K562 (cell line): ENCODE measurements around the gene FGD6. TPM values are rescaled to one million over a fixed set of nuclear protein-coding genes. Genes with fewer than 3 reads are reported as not detected.

ENCODE experiments used
- HDAC3 ChIP-seq: fragments of 450-650 bp; IDR thresholded peaks from 2 replicates; pipeline ENCODE4 v1.6.1; 2018; ENCODE audit warnings: borderline replicate concordance, mild to moderate bottlenecking, moderate library complexity; ENCODE audit not compliant: partially characterized antibody
- HDAC6 ChIP-seq: IDR thresholded peaks from 2 replicates; pipeline ENCODE4 v1.6.1; 2012; ENCODE audit warnings: low read depth, mild to moderate bottlenecking, control low read depth, inconsistent platforms, low read length, moderate library complexity
- HEY1 ChIP-seq: fragments of 250-450 bp; sonication (Bioruptor Pico); IDR thresholded peaks from 2 replicates; pipeline ENCODE4 v1.5.0; 2020; ENCODE audit warnings: mild to moderate bottlenecking, moderate library complexity, borderline replicate concordance
- KAT8 ChIP-seq: fragments of 450-650 bp; IDR thresholded peaks from 2 replicates; pipeline ENCODE4 v1.6.1; 2016; ENCODE audit warnings: low read depth, mild to moderate bottlenecking
- MCM7 ChIP-seq, 2 experiments: fragments of 450-650 bp; IDR thresholded peaks; 2 replicates each; pipeline ENCODE4 v1.6.1; 2016 to 2018
- SETDB1 ChIP-seq: IDR thresholded peaks from one replicate; pipeline ENCODE4 v1.6.1; 2012; ENCODE audit warnings: low read length, control low read depth, inconsistent platforms
- YY1 ChIP-seq, 3 experiments: IDR thresholded peaks; 2 replicates each; pipeline ENCODE4 v1.6.1; 2011; ENCODE audit warnings: low read length in 2 of 3, mild to moderate bottlenecking in 2 of 3, moderate library complexity in 2 of 3, borderline replicate concordance in 1 of 3, control low read depth in 1 of 3, low read depth in 1 of 3; ENCODE audit not compliant: insufficient read depth in 3 of 3, insufficient replicate concordance in 2 of 3, control insufficient read depth in 1 of 3, insufficient read length in 1 of 3; ENCODE audit errors: extremely low read depth in 1 of 3
- ZNF592 ChIP-seq: fragments of 450-650 bp; IDR thresholded peaks from 2 replicates; pipeline ENCODE4 v1.6.1; 2017; ENCODE audit warnings: antibody characterized with exemption, mild to moderate bottlenecking
- ZNF609 ChIP-seq: sonication (generic); formaldehyde crosslinking; IDR thresholded peaks from 2 replicates; pipeline ENCODE4 v1.8.1; 2023; ENCODE audit warnings: missing genetic modification reagents, mild to moderate bottlenecking, borderline replicate concordance
- ZSCAN29 ChIP-seq: fragments of 450-650 bp; IDR thresholded peaks from 2 replicates; pipeline ENCODE4 v1.6.1; 2017
- polyA plus RNA-seq, 8 experiments: library from polyadenylated mRNA; depleted of rRNA in 4 of 8; stranded (reverse) in 5 of 8; unstranded in 3 of 8; fragments of >200 nt; fragmentation: Nextera tagmentation in 2 of 8; fragmentation: Illumina TruSeq in 1 of 8; extraction: Ambion mirVana in 2 of 8; extraction: Trizol in 1 of 8; gene quantifications; 2 replicates each; pipeline versions ENCODE4 v1.2.1 to v1.2.3, GENCODE V29; 2011 to 2014; ENCODE audit warnings: inconsistent platforms in 1 of 8, missing spikeins in 1 of 8
- total RNA-seq, 7 experiments: library from RNA; depleted of rRNA in 6 of 7; stranded (reverse); fragments of >200 nt in 6 of 7; fragmentation: Illumina TruSeq in 2 of 7; extraction: Trizol in 2 of 7; gene quantifications; 2 replicates each; pipeline versions ENCODE4 v1.2.1 to v1.2.3, GENCODE V29; 2011 to 2021; ENCODE audit warnings: low replicate concordance in 1 of 7
- TF ChIP-seq, protein P1 (sequence below): sonication (generic); formaldehyde crosslinking; IDR thresholded peaks from 2 replicates; pipeline ENCODE4 v1.8.0; 2023; ENCODE audit warnings: missing genetic modification reagents, mild to moderate bottlenecking, borderline replicate concordance

The FGD6 gene
- total and polyA plus RNA-seq, 9 of the 15 experiments (the other 6 are each of a cell fraction or from before 2014, with no cell fraction given): 1.5 to 11.1 (median 5.8) TPM

- peak; percentile 78; the same call in 1 of the 2 replicates for TF ChIP-seq ZNF609
- no peak for TF ChIP-seq KAT8
- TF ChIP-seq SETDB1: no peak
- TF ChIP-seq ZSCAN29: no peak
- TF ChIP-seq HDAC3: no peak
- peak in 1 of 3 experiments; percentile 20 for TF ChIP-seq YY1 (IDR thresholded peaks at IDR 0.05; ENCODE audit: borderline replicate concordance in 1 of 3, control insufficient read depth in 1 of 3, extremely low read depth in 1 of 3, insufficient read depth in 3 of 3, insufficient read length in 1 of 3, insufficient replicate concordance in 2 of 3, low read depth in 1 of 3, low read length in 2 of 3)
- no peak for TF ChIP-seq MCM7 (IDR thresholded peaks at IDR 0.05)
- TF ChIP-seq HEY1 (CRISPR knock-in tag): no peak
- no peak for TF ChIP-seq ZNF592
- peak; percentile 82; the same call in 1 of the 2 replicates for TF ChIP-seq HDAC6
- TF ChIP-seq, protein P1, sequence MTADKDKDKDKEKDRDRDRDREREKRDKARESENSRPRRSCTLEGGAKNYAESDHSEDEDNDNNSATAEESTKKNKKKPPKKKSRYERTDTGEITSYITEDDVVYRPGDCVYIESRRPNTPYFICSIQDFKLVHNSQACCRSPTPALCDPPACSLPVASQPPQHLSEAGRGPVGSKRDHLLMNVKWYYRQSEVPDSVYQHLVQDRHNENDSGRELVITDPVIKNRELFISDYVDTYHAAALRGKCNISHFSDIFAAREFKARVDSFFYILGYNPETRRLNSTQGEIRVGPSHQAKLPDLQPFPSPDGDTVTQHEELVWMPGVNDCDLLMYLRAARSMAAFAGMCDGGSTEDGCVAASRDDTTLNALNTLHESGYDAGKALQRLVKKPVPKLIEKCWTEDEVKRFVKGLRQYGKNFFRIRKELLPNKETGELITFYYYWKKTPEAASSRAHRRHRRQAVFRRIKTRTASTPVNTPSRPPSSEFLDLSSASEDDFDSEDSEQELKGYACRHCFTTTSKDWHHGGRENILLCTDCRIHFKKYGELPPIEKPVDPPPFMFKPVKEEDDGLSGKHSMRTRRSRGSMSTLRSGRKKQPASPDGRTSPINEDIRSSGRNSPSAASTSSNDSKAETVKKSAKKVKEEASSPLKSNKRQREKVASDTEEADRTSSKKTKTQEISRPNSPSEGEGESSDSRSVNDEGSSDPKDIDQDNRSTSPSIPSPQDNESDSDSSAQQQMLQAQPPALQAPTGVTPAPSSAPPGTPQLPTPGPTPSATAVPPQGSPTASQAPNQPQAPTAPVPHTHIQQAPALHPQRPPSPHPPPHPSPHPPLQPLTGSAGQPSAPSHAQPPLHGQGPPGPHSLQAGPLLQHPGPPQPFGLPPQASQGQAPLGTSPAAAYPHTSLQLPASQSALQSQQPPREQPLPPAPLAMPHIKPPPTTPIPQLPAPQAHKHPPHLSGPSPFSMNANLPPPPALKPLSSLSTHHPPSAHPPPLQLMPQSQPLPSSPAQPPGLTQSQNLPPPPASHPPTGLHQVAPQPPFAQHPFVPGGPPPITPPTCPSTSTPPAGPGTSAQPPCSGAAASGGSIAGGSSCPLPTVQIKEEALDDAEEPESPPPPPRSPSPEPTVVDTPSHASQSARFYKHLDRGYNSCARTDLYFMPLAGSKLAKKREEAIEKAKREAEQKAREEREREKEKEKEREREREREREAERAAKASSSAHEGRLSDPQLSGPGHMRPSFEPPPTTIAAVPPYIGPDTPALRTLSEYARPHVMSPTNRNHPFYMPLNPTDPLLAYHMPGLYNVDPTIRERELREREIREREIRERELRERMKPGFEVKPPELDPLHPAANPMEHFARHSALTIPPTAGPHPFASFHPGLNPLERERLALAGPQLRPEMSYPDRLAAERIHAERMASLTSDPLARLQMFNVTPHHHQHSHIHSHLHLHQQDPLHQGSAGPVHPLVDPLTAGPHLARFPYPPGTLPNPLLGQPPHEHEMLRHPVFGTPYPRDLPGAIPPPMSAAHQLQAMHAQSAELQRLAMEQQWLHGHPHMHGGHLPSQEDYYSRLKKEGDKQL: no peak
Measured at GRCh38 chr12:95072900-95073697, 144.2 kb downstream of the FGD6 start, which contains the start of gene NR2C1 (continued).
